HL-60 (cell line): ENCODE data around the gene SLC5A2.
A peak's percentile ranks its signal among the peaks of the same experiment; 100 is the strongest.

Experiments
- DNase-seq, 2 experiments: peaks; one replicate each; pipeline ENCODE4 v3.0.0-alpha.2; 2010 to 2020; ENCODE audit warnings: low read depth in 1 of 2, low spot score in 1 of 2
- H3K27ac ChIP-seq: fragments of 250-450 bp; sonication (Bioruptor Pico); replicated peaks from 2 replicates; pipeline ENCODE4 v1.5.1; 2020; ENCODE audit warnings: mild to moderate bottlenecking, moderate library complexity
- H3K27me3 ChIP-seq: fragments of 250-450 bp; sonication (Bioruptor Pico); 2 replicates; pipeline ENCODE4 v1.5.1; 2021; ENCODE audit warnings: mild to moderate bottlenecking, moderate library complexity; ENCODE audit not compliant: insufficient read depth, poor library complexity, severe bottlenecking
- H3K4me3 ChIP-seq: replicated peaks from 2 replicates; pipeline ENCODE4 v1.5.1; 2011; ENCODE audit warnings: mild to moderate bottlenecking, control low read depth, low read length; ENCODE audit not compliant: insufficient read depth
- GABPA ChIP-seq: IDR thresholded peaks from 2 replicates; pipeline ENCODE4 v1.6.1; 2012; ENCODE audit warnings: low read depth
- POLR2AphosphoS5 ChIP-seq: IDR thresholded peaks from 2 replicates; pipeline ENCODE4 v1.6.1; 2012; ENCODE audit warnings: low read depth
- SPI1 ChIP-seq: IDR thresholded peaks from 2 replicates; pipeline ENCODE4 v1.6.1; 2012; ENCODE audit warnings: low read depth, mild to moderate bottlenecking, borderline replicate concordance
- TF ChIP-seq, protein P1 (sequence below): IDR thresholded peaks from 2 replicates; pipeline ENCODE4 v1.6.1; 2012; ENCODE audit warnings: low read depth; ENCODE audit not compliant: insufficient replicate concordance
- TF ChIP-seq, protein P2 (sequence below): IDR thresholded peaks from one replicate; pipeline ENCODE4 v1.5.1; 2011; ENCODE audit warnings: low read length, control low read depth, inconsistent platforms; ENCODE audit not compliant: insufficient read depth

SLC5A2 gene

DNA sequence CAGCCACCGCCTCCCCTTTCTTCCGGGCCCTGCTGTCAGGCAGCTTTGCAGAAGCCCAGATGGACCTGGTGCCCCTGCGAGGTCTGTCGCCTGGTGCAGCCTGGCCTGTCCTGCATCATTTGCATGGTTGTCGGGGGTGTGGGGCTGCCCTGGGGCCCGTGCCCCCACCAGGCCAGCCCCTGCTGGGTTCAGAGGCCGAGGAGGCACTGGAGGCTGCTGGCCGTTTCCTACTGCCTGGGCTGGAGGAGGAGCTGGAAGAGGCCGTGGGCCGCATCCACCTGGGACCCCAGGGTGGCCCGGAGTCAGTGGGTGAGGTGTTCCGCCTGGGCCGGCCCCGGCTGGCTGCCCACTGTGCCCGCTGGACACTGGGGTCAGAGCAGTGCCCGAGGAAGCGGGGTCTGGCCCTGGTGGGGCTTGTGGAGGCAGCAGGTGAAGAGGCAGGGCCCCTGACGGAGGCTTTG is 16.5 kb upstream of the SLC5A2 start:
- TF ChIP-seq, protein P1, sequence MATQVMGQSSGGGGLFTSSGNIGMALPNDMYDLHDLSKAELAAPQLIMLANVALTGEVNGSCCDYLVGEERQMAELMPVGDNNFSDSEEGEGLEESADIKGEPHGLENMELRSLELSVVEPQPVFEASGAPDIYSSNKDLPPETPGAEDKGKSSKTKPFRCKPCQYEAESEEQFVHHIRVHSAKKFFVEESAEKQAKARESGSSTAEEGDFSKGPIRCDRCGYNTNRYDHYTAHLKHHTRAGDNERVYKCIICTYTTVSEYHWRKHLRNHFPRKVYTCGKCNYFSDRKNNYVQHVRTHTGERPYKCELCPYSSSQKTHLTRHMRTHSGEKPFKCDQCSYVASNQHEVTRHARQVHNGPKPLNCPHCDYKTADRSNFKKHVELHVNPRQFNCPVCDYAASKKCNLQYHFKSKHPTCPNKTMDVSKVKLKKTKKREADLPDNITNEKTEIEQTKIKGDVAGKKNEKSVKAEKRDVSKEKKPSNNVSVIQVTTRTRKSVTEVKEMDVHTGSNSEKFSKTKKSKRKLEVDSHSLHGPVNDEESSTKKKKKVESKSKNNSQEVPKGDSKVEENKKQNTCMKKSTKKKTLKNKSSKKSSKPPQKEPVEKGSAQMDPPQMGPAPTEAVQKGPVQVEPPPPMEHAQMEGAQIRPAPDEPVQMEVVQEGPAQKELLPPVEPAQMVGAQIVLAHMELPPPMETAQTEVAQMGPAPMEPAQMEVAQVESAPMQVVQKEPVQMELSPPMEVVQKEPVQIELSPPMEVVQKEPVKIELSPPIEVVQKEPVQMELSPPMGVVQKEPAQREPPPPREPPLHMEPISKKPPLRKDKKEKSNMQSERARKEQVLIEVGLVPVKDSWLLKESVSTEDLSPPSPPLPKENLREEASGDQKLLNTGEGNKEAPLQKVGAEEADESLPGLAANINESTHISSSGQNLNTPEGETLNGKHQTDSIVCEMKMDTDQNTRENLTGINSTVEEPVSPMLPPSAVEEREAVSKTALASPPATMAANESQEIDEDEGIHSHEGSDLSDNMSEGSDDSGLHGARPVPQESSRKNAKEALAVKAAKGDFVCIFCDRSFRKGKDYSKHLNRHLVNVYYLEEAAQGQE, result no peak
- no peak for TF ChIP-seq GABPA
- TF ChIP-seq SPI1, result no peak
- no peak for TF ChIP-seq POLR2AphosphoS5
- TF ChIP-seq, protein P2, sequence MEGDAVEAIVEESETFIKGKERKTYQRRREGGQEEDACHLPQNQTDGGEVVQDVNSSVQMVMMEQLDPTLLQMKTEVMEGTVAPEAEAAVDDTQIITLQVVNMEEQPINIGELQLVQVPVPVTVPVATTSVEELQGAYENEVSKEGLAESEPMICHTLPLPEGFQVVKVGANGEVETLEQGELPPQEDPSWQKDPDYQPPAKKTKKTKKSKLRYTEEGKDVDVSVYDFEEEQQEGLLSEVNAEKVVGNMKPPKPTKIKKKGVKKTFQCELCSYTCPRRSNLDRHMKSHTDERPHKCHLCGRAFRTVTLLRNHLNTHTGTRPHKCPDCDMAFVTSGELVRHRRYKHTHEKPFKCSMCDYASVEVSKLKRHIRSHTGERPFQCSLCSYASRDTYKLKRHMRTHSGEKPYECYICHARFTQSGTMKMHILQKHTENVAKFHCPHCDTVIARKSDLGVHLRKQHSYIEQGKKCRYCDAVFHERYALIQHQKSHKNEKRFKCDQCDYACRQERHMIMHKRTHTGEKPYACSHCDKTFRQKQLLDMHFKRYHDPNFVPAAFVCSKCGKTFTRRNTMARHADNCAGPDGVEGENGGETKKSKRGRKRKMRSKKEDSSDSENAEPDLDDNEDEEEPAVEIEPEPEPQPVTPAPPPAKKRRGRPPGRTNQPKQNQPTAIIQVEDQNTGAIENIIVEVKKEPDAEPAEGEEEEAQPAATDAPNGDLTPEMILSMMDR, result no peak
- H3K27ac ChIP-seq, result peak overlapping the region; percentile 41
- no peak for DNase-seq
- peaks cover 2% of the 10 kb centered on the region for H3K27me3 ChIP-seq
- no peak overlapping the region for H3K4me3 ChIP-seq

DNA sequence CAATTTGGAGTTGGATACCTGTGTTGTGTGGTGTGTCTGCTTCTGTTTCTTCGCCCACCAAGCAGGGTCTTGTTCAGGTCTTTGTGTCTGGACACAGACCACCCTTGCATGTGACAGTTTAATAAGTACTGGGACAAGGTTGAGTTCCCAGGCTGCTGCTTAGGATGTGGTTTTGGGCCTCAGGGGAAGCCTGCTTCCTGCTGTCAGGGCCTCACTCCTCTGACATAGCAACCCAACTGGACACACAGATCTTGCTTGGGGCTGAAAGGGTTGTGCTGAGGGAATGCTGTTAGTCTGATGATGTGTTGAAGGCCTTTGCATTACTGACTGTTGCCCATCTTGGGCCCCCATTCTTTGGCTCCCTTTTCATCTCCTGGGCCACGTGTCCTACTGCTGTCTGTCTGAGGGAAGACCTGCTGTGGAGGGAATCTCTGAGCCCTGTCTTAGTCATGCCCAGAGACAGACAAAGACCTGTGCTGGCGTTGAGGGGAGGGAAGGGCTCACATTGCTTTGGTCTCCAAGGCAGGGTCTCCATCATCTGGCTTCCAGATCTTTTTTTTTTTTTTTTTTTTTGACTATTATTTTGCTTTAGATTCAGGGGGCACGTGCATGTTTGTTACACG is 15.7 kb upstream of the SLC5A2 start:
- Histone ChIP-seq H3K27ac (peak overlapping the region; percentile 41), H3K27me3 (peaks cover 6% of the 10 kb centered on the region), H3K4me3 (no peak overlapping the region)
- DNase-seq, result peak in 1 of 2 experiments; percentile 45
- TF ChIP-seq POLR2AphosphoS5 (peak; percentile 52; the same call in 1 of the 2 replicates), GABPA (no peak)

DNA sequence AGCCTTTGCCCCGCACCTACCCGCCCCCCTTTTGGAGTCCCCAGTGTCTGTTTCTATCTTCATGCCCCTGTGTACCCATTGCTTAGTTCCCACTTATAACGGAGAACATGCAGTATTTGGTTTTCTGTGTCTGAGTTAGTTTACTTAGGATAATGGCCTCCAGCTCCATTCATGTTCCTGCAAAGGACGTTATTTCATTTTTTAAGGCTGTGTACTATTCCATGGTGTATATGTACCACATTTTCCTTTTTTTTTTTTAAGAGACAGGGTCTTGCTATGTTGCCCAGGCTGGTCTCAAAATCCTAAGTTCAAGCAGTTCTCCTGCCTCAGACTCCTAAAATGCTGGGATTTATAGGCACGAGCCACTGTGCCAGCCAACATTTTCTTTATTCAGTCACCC is 15.1 kb upstream of the SLC5A2 start:
- TF ChIP-seq, protein P1, result no peak
- TF ChIP-seq, protein P2, result no peak
- TF ChIP-seq SPI1 (no peak), GABPA (no peak), POLR2AphosphoS5 (no peak)
- no peak for DNase-seq
- Histone ChIP-seq H3K27me3 (peaks cover 12% of the 10 kb centered on the region), H3K27ac (no peak overlapping the region), H3K4me3 (no peak overlapping the region)

DNA sequence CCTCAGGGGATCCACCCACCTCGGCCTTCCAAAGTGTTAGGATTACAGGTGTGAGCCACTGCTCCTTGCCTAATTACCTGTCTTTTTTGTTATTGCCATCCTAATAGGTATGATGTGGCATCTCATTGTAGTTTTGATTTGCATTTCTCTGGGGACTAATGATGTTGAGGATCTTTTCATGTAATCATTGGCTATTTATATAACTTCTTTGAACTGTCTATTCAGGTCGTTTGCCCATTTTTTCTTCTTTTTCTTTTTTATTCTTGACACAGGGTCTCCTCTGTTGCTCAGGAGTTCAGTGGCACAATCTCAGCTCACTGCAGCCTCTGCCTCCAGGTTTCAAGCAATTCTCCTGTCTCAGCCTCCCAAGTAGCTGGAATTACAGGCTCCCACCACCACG is 12.3 kb upstream of the SLC5A2 start:
- peaks cover 22% of the 10 kb centered on the region for H3K27me3 ChIP-seq
- TF ChIP-seq SPI1 (no peak), GABPA (no peak)
- no peak overlapping the region for H3K4me3 ChIP-seq
- H3K27ac ChIP-seq, result no peak overlapping the region
- DNase-seq, result no peak
